ENCODE data around the gene ELMOD3.
A peak's percentile ranks its signal among the peaks of the same experiment; 100 is the strongest.

ELMOD3 gene

DNA sequence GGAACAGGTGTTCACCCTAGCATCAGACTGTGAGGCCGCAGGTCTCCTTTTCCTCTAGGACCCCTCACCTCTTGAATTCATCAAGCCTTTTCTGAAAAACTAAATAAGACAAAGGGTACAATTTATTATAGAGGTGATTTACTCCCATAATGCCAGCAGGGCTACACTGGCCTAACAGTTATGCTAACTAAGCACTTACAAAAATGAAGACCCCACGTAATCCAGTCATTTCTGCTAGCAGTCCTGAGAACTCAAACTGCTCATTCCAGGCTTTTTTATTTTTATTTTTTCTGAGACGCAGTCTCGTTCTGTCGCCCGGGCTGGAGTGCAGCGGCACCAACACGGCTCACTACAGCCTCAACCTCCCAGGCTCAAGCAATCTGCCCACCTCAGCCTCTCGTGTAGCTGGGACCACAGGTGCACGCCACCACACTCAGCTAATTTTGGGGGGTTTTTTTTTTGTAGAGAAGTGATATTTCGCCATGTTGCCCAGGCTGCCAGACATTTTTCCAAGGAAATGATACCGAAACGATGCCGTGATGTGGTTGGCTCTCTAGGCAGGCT lies 41.4 kb downstream of the ELMOD3 start:
- DNase-seq (ENCODE audit: low spot score), result no peak
- TF ChIP-seq, protein P1, sequence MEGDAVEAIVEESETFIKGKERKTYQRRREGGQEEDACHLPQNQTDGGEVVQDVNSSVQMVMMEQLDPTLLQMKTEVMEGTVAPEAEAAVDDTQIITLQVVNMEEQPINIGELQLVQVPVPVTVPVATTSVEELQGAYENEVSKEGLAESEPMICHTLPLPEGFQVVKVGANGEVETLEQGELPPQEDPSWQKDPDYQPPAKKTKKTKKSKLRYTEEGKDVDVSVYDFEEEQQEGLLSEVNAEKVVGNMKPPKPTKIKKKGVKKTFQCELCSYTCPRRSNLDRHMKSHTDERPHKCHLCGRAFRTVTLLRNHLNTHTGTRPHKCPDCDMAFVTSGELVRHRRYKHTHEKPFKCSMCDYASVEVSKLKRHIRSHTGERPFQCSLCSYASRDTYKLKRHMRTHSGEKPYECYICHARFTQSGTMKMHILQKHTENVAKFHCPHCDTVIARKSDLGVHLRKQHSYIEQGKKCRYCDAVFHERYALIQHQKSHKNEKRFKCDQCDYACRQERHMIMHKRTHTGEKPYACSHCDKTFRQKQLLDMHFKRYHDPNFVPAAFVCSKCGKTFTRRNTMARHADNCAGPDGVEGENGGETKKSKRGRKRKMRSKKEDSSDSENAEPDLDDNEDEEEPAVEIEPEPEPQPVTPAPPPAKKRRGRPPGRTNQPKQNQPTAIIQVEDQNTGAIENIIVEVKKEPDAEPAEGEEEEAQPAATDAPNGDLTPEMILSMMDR (IDR thresholded peaks at IDR 0.05; ENCODE audit: borderline replicate concordance, control extremely low read depth, extremely low read depth, insufficient read depth, missing control alignments), result no peak
- in situ Hi-C loops (cut with MboI; ENCODE audit: low sequenced_read_pairs, unreplicated experiment), result no loop called here

DNA sequence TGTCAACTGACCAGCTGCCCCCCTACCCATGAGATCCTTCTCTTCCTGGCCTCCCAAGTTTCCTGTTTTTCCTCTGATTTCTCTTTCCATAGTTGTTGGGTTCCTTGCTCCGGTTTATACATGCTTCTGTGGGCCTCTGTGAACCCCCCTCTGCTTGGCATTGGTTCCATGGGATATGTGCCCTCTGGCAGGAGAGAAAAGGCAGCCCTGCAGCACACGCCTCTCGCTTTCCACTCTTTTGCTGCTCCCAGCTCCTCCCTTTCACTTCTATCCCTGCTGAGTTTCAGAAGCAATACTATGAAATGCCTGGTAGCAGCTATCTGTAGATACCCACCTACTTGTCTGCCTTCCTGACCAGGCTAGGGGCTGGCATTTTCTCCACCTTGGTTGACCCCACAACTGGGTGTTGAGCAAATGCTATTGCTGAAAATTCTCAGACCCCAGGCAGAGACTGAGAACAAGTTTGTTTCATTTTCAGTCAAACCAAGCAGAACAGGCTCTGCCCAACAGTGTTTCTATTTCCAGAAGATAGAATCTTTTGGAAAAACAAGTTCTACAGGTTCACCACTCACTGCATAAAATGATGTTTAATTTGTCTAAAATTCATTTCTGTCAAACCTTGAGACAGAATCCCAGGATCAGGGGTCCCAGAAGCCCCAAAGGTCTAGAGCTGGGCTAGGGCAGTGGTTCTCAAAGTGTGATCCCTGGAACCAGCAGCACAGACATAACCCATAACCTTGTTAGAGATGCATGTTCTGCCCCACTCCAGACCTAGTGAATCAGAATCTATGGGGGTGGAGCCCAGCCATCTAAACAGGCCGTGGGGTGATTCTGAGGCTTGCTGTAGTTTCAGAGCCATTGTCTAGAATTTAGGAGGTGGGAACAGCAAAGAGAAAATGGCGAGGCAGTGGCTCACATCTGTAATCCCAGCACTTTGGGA lies 42.2 kb downstream of the ELMOD3 start:
- in situ Hi-C loops (cut with MboI; ENCODE audit: low sequenced_read_pairs, unreplicated experiment), result no loop called here
- DNase-seq (ENCODE audit: low spot score), result peak; percentile 34
- TF ChIP-seq, protein P1 (IDR thresholded peaks at IDR 0.05; ENCODE audit: borderline replicate concordance, control extremely low read depth, extremely low read depth, insufficient read depth, missing control alignments), result no peak

- TF ChIP-seq, protein P1 (IDR thresholded peaks at IDR 0.05; ENCODE audit: borderline replicate concordance, control extremely low read depth, extremely low read depth, insufficient read depth, missing control alignments), result no peak
- in situ Hi-C loops (cut with MboI; ENCODE audit: low sequenced_read_pairs, unreplicated experiment), result no loop called here
- no peak for DNase-seq (ENCODE audit: low spot score)
These were observed 43.4 kb downstream of the ELMOD3 start for GRCh38 chr2:85397925-85398331.

GRCh38 chr2:85398426-85399182 lies 44.0 kb downstream of the ELMOD3 start:
- in situ Hi-C loops (cut with MboI; ENCODE audit: low sequenced_read_pairs, unreplicated experiment), result no loop called here
- DNase-seq (ENCODE audit: low spot score), result peak; percentile 21
- TF ChIP-seq, protein P1 (IDR thresholded peaks at IDR 0.05; ENCODE audit: borderline replicate concordance, control extremely low read depth, extremely low read depth, insufficient read depth, missing control alignments), result no peak

DNA sequence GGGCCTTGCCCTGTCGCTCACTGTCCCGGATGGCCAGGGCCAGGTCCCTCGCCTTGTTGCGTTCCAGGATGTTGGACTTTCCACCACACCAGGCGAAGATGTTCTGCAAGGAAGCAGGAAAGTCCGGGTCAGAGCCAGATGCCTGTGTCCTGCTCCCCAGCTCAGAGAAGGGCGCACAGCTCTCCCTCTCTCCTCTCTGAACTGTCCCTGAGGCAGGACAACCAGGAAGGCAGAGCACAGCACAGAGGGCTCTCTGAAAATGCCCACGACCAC lies 44.5 kb downstream of the ELMOD3 start:
- TF ChIP-seq, protein P1 (IDR thresholded peaks at IDR 0.05; ENCODE audit: borderline replicate concordance, control extremely low read depth, extremely low read depth, insufficient read depth, missing control alignments), result no peak
- no peak for DNase-seq (ENCODE audit: low spot score)
- in situ Hi-C loops (cut with MboI; ENCODE audit: low sequenced_read_pairs, unreplicated experiment), result no loop called here

DNA sequence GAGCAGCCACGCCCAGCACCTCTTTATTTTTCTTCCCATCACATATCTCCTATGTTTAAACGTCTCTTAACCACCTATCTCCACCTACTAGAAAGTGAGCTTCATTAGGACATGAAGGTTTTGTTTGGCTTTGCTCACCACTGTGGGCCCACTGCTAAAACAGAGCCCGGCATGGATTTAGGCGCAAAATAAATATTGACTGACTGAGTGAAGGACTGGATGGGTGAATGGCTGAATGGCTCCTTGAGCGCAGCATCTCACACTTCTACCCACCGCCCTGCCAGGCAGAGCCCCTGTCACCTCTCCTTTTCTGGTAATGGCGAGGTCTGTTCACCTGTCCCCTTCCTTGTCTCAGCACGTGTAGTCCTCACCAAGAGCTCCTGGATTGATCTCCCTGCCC lies 45.5 kb downstream of the ELMOD3 start:
- in situ Hi-C loops (cut with MboI; ENCODE audit: low sequenced_read_pairs, unreplicated experiment), result no loop called here
- TF ChIP-seq, protein P1 (IDR thresholded peaks at IDR 0.05; ENCODE audit: borderline replicate concordance, control extremely low read depth, extremely low read depth, insufficient read depth, missing control alignments), result no peak

More for the DNA sequence above, 45.5 kb downstream of the ELMOD3 start:
- no peak for DNase-seq (ENCODE audit: low spot score)

Measured in GM13976 (cell line).